Activated naive CD8-positive, alpha-beta T cell treated with anti-CD3 and anti-CD28 coated beads for 36 hours (primary cell): Measurements from ENCODE around the gene TMBIM1. TPM values are rescaled to one million over a fixed set of nuclear protein-coding genes. Genes with fewer than 3 reads are reported as not detected.

Experiments used
- DNase-seq: peaks from one replicate; pipeline ENCODE4 v3.0.0; 2021
- H3K27ac Mint-ChIP-seq: one replicate; pipeline ENCODE4 v1.8.0; 2022; ENCODE audit warnings: mild to moderate bottlenecking, moderate library complexity, mixed read lengths
- H3K27me3 Mint-ChIP-seq: one replicate; pipeline ENCODE4 v1.8.0; 2022; ENCODE audit warnings: mild to moderate bottlenecking, mixed read lengths
- H3K36me3 Mint-ChIP-seq: one replicate; pipeline ENCODE4 v1.8.0; 2021; ENCODE audit warnings: mild to moderate bottlenecking, mixed read lengths
- H3K4me1 Mint-ChIP-seq: one replicate; pipeline ENCODE4 v1.8.0; 2021; ENCODE audit warnings: mixed read lengths
- H3K4me3 Mint-ChIP-seq: one replicate; pipeline ENCODE4 v1.8.0; 2022; ENCODE audit warnings: mild to moderate bottlenecking, moderate library complexity, mixed read lengths
- H3K9me3 Mint-ChIP-seq: one replicate; pipeline ENCODE4 v1.8.0; 2022; ENCODE audit warnings: mixed read lengths
- total RNA-seq, 2 experiments: library from RNA; stranded (reverse); gene quantifications; one replicate each; pipeline ENCODE4 v1.2.3, GENCODE V29; 2021

TMBIM1 gene
- total RNA-seq, 2 experiments from 2014 or later = 47.5 to 52.2 TPM

GRCh38 chr2:218244665-218245064 lies 47.6 kb downstream of the TMBIM1 start:
- DNase-seq = no peak
- H3K36me3 Mint-ChIP-seq = peaks cover 58% of the 10 kb centered on the region
- peak overlapping the region; percentile 74 for H3K27ac Mint-ChIP-seq
- H3K27me3 Mint-ChIP-seq = no peaks in the 10 kb centered on the region
- no peak overlapping the region for H3K4me3 Mint-ChIP-seq
- H3K4me1 Mint-ChIP-seq = peaks cover 34% of the 10 kb centered on the region
- H3K9me3 Mint-ChIP-seq = no peaks in the 10 kb centered on the region

DNA sequence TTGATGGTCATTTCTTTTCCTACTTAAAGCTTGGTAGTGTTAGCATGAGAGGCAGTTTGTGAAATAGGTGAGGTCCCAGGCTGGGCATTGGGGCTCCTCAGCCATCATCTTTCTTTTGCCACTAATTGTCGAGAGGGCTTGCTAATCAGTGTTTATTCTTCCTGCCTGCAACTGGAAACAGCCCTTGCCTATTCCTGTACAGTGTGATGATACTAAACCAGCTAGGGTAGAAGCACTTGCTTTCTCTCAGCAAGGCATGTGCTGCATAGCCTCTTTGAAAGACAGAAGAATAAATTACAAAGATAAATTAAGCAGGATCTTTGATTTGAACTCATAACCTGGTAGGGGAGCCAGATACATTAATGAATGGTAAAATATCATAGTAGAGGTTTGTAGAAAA lies 48.1 kb downstream of the TMBIM1 start:
- no peaks in the 10 kb centered on the region for H3K9me3 Mint-ChIP-seq
- no peak for DNase-seq
- peaks cover 57% of the 10 kb centered on the region for H3K36me3 Mint-ChIP-seq
- H3K4me3 Mint-ChIP-seq = no peak overlapping the region
- peaks cover 33% of the 10 kb centered on the region for H3K4me1 Mint-ChIP-seq
- H3K27me3 Mint-ChIP-seq = no peaks in the 10 kb centered on the region
- H3K27ac Mint-ChIP-seq = peak overlapping the region; percentile 74

DNA sequence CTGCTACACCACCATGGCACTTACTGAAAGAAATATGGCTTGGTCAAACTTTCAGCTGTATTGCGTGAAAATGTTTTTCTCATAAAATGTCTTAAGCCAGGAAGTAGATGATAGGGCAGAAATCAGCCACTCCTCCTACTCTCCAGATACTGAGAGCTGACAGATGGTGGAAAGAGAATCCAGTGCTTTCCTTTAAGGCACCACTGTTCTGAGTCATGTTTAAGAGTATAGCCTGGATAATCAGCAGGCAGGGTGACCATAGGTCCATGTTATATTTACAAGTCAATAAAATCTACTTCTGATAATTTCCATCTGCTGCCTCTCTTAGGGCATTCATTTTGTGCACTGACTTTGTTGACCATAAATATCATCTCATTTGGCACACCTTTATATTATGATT lies 53.4 kb downstream of the TMBIM1 start:
- H3K4me1 Mint-ChIP-seq = peaks cover 29% of the 10 kb centered on the region
- H3K36me3 Mint-ChIP-seq = peaks cover 62% of the 10 kb centered on the region
- H3K4me3 Mint-ChIP-seq = no peak overlapping the region
- no peak overlapping the region for H3K27ac Mint-ChIP-seq
- no peaks in the 10 kb centered on the region for H3K27me3 Mint-ChIP-seq
- no peak for DNase-seq
- no peaks in the 10 kb centered on the region for H3K9me3 Mint-ChIP-seq

- H3K27ac Mint-ChIP-seq = no peak overlapping the region
- no peaks in the 10 kb centered on the region for H3K9me3 Mint-ChIP-seq
- H3K4me1 Mint-ChIP-seq = peaks cover 22% of the 10 kb centered on the region
- no peak overlapping the region for H3K4me3 Mint-ChIP-seq
- no peaks in the 10 kb centered on the region for H3K27me3 Mint-ChIP-seq
- no peak for DNase-seq
- H3K36me3 Mint-ChIP-seq = peaks cover 64% of the 10 kb centered on the region
Observed at GRCh38 chr2:218236829-218237228, 55.5 kb downstream of the TMBIM1 start.

DNA sequence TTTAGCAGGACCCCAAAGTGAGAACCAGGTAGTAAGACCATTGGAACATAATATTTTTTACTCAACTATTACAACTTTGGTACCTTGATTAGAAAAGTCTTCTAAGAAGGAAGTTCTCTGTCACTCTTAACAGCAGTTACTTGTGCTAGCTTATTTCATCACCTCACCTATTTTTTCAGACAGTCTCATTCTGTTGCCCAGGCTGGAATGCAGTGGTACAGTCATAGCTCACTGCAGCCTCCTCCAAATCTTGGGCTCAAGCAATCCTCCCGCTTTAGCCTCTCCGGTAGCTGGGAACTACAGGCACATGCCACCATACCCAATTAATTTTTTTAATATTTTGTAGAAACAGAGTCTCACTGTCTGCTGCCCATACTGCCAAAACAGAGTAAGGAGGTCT lies 57.3 kb downstream of the TMBIM1 start:
- Mint-ChIP-seq H3K27ac (peak overlapping the region; percentile 83), H3K4me3 (no peak overlapping the region), H3K4me1 (peaks cover 39% of the 10 kb centered on the region), H3K36me3 (peaks cover 74% of the 10 kb centered on the region), H3K27me3 (no peaks in the 10 kb centered on the region), H3K9me3 (no peaks in the 10 kb centered on the region)
- DNase-seq = no peak

- peaks cover 41% of the 10 kb centered on the region for H3K4me1 Mint-ChIP-seq
- no peaks in the 10 kb centered on the region for H3K27me3 Mint-ChIP-seq
- H3K36me3 Mint-ChIP-seq = peaks cover 69% of the 10 kb centered on the region
- H3K4me3 Mint-ChIP-seq = no peak overlapping the region
- H3K27ac Mint-ChIP-seq = peak overlapping the region; percentile 83
- DNase-seq = no peak
- no peaks in the 10 kb centered on the region for H3K9me3 Mint-ChIP-seq
Observed at GRCh38 chr2:218234521-218234920, 57.8 kb downstream of the TMBIM1 start.

- H3K36me3 Mint-ChIP-seq = peaks cover 64% of the 10 kb centered on the region
- no peaks in the 10 kb centered on the region for H3K9me3 Mint-ChIP-seq
- DNase-seq = no peak
- peak overlapping the region; percentile 62 for H3K27ac Mint-ChIP-seq
- no peaks in the 10 kb centered on the region for H3K27me3 Mint-ChIP-seq
- H3K4me1 Mint-ChIP-seq = peaks cover 45% of the 10 kb centered on the region
- H3K4me3 Mint-ChIP-seq = no peak overlapping the region
Observed at GRCh38 chr2:218233543-218233942, 58.8 kb downstream of the TMBIM1 start.

DNA sequence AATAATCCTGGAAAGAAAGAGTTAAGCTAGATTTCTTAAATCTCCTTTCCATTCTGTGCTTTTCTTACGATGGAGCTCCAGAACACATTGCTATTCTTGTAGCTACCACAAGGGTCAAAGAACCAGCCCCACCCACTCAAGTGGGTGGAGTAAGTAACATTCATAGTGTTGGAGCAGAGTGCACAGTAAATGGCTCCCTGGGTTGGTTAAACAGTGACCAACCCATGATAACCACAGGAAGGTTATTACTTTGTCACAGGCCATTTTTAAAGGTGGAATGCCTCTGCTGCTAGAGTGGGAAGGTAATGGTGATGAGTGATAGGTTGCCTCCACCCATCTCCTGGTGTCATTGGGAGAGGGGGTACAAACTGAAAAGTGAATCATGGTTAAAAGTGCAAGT lies 61.4 kb downstream of the TMBIM1 start:
- no peaks in the 10 kb centered on the region for H3K27me3 Mint-ChIP-seq
- DNase-seq = peak; percentile 36
- peaks cover 62% of the 10 kb centered on the region for H3K4me1 Mint-ChIP-seq
- H3K9me3 Mint-ChIP-seq = peaks cover 1% of the 10 kb centered on the region
- H3K4me3 Mint-ChIP-seq = peak overlapping the region; percentile 22
- H3K27ac Mint-ChIP-seq = peak overlapping the region; percentile 76
- peaks cover 77% of the 10 kb centered on the region for H3K36me3 Mint-ChIP-seq

GRCh38 chr2:218229851-218230250 lies 62.5 kb downstream of the TMBIM1 start:
- Mint-ChIP-seq H3K4me3 (peak overlapping the region; percentile 22), H3K27me3 (no peaks in the 10 kb centered on the region), H3K36me3 (peaks cover 78% of the 10 kb centered on the region), H3K27ac (peak overlapping the region; percentile 76), H3K9me3 (peaks cover 1% of the 10 kb centered on the region), H3K4me1 (peaks cover 71% of the 10 kb centered on the region)
- DNase-seq = peak; percentile 21

GRCh38 chr2:218229239-218229638 lies 63.1 kb downstream of the TMBIM1 start:
- H3K27ac Mint-ChIP-seq = peak overlapping the region; percentile 96

DNA sequence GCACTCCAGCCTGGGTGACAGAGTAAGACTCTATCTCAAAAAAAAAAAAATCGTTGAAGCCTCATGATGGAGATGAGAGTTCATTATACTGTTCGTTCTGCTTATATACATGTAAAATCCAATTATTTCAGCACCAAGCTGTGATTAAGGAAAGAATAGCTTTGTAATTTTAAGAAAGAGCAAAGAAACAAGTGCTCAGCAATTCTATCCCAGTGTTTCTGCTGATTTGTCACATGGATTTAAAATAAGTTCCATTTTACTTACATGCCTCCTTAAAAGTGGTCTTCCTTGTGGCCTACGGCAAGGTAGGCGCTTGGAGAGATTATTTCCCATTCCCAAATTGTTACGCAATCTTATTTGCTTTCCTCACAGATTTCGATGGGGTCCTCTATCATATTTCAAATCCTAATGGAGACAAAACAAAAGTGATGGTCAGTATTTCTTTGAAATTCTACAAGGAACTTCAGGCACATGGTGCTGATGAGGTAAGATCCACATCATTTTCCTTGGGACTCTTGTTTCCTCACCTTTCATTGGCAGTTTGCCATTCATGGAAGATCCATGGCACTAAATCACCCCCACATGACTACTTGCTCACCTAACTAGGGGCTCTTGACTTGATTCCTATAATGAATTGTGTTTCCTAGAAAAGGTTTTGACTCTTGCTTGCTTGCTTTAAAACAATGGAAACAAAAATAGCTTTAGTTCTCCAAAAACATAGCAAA lies 63.8 kb downstream of the TMBIM1 start:
- H3K27ac Mint-ChIP-seq = peak overlapping the region; percentile 96
- DNase-seq = no peak
- H3K36me3 Mint-ChIP-seq = peaks cover 79% of the 10 kb centered on the region
- H3K9me3 Mint-ChIP-seq = peaks cover 1% of the 10 kb centered on the region
- peak overlapping the region; percentile 18 for H3K4me3 Mint-ChIP-seq
- H3K27me3 Mint-ChIP-seq = no peaks in the 10 kb centered on the region
- H3K4me1 Mint-ChIP-seq = peaks cover 77% of the 10 kb centered on the region

More at GRCh38 chr2:218229239-218229638, 63.1 kb downstream of the TMBIM1 start:
- Mint-ChIP-seq H3K36me3 (peaks cover 79% of the 10 kb centered on the region), H3K27me3 (no peaks in the 10 kb centered on the region), H3K4me1 (peaks cover 74% of the 10 kb centered on the region), H3K4me3 (peak overlapping the region; percentile 29), H3K9me3 (peaks cover 1% of the 10 kb centered on the region)
- peak; percentile 35 for DNase-seq

DNA sequence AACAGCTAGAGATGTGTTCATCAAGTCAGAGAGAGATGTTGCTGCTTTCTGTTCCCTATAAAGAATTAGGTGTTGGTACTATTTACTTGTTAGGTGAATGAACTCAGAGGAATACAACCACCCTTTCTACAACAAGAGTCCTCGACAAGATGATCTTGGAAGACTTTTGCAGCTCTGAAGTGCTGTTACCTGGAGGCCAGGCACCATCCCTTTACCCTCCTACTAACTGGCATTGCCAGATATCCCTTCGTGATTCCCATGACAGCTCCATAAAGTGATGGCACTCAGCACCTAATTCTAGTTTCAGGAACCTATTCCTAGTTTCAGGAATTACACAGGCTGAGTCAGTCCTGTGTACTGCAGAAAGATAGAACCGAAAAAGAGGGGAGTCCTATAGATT lies 65.4 kb downstream of the TMBIM1 start:
- no peak for DNase-seq
- Mint-ChIP-seq H3K4me1 (peaks cover 89% of the 10 kb centered on the region), H3K9me3 (peaks cover 1% of the 10 kb centered on the region), H3K27me3 (no peaks in the 10 kb centered on the region), H3K4me3 (no peak overlapping the region), H3K27ac (peak overlapping the region; percentile 96), H3K36me3 (peaks cover 77% of the 10 kb centered on the region)

Other genes starting within 250 kb of the TMBIM1 start
- 1 to 10 TPM; 1.6 to 2.0 TPM for gene RUFY4, start 223.2 kb downstream of the TMBIM1 start, total RNA-seq
- gene CXCR2, start 166.5 kb downstream of the TMBIM1 start, total RNA-seq = 1 to 10 TPM in 1 of 2 experiments, under 1 TPM in 1; 0.31 to 1.2 TPM
- not detected for gene CXCR1, start 125.5 kb downstream of the TMBIM1 start, total RNA-seq
- gene ARPC2, start 75.3 kb downstream of the TMBIM1 start, total RNA-seq = 100 to 1,000 TPM; 562 to 566 TPM
- gene GPBAR1, start 31.5 kb downstream of the TMBIM1 start, total RNA-seq = under 1 TPM; 0.24 to 0.58 TPM
- 10 to 100 TPM; 94.6 to 97.7 TPM for gene AAMP, start 22.4 kb downstream of the TMBIM1 start, total RNA-seq
- gene PNKD, start 22.0 kb downstream of the TMBIM1 start, total RNA-seq = 10 to 100 TPM; 23.6 to 25.1 TPM
- not detected for gene CATIP, start 64.4 kb upstream of the TMBIM1 start, total RNA-seq
- gene SLC11A1, start 89.8 kb upstream of the TMBIM1 start, total RNA-seq = under 1 TPM; 0.08 TPM
- gene CTDSP1, start 107.4 kb upstream of the TMBIM1 start, total RNA-seq = 10 to 100 TPM; 67.8 to 73.5 TPM
- not detected for gene VIL1, start 126.6 kb upstream of the TMBIM1 start, total RNA-seq